ENCODE measurements around the gene NTM.

The NTM gene

DNA sequence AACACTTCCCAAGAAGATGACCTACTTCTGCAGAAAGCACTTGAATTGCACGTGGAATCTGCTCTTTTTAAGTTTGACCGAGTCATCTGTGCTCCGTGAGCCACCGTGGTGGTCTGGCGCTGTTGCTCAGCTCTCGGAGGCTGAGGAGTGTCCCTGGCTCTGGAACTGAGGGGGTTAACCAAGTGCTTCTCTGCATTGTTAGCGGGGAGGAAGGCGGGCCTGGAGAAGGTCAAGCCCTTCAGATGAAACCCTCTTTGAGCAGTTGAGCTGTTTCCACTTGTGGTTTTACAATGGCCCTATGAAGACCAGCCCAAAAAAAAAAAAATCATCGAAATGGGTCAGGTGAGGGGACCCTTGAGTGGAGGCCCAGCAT lies 286.4 kb downstream of the NTM start:
- no peak for DNase-seq

DNA sequence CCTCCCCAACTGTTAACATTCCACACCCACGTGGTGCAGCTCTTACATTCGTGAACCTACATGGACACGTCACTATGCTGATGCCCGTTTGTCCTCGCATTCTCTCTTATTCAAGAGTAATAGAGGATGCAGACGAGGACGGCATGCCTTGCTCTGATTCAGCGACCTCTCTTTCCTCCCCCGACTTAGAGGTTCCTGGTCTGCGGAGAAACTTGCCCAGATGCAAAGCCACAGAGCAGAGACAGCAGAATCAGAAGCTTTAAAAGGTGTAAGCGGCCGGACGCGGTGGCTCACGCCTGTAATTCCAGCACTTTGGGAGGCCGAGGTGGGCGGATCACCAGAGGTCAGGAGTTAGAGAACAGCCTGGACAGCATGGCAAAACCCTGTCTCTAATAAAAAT lies 288.0 kb downstream of the NTM start:
- no peak for DNase-seq

DNA sequence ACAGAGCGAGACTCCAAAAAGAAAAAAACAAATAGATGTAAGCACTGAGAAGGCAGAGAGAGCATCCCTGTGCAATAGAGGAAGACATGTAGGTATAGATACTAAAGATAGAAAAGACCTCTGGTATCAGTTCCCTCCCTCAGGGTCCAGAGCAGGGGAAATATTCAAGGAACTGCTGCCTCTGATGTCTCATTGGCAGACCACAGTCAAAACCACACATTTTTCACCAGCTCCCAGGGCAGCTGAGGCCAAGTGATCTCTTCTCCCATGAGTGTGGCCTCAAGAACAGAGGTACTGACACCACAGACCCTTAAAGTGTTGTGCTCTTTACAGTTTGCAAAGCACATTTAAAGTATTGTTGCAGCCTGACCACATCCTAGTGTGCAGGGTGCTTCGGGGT lies 288.5 kb downstream of the NTM start:
- no peak for DNase-seq

DNA sequence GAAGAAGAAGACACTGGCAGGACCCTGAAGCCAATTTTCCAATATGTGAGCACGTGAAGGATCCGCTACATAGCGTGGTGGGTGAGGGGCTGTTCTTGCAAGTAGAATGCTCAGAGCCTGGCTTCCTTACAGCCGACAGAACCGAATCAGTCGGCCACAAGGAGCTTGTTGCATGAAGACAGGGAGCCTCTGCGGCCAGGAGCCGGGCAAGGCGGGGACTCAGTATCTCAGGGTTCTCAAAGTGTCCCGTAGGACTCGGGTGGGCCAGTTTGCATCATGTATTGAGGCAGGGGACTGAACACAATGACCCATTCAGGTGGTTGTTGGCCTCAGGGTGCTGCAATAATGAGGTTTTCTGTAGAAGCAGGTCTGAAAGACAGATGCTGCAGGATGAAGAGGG lies 289.5 kb downstream of the NTM start:
- DNase-seq, result no peak

DNA sequence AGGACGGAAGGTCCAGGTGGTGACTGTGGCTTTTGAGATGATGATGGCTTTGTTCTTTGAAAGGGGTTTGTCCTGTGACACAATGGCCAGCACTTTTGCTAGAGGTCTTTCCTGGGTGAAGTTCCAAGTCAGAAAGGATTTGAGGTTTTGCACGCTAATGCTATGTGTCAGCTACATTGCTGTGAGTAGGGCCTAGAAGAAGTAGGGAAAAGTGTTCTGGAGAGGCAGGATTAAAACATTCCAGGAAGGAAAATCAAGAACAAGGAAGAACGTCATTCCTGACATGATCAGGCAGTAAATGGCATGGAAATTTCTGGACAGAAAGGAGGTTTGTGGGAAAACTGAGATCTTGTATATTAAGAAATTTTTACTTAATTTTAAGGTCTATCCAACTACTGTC lies 290.7 kb downstream of the NTM start:
- no peak for DNase-seq

DNA sequence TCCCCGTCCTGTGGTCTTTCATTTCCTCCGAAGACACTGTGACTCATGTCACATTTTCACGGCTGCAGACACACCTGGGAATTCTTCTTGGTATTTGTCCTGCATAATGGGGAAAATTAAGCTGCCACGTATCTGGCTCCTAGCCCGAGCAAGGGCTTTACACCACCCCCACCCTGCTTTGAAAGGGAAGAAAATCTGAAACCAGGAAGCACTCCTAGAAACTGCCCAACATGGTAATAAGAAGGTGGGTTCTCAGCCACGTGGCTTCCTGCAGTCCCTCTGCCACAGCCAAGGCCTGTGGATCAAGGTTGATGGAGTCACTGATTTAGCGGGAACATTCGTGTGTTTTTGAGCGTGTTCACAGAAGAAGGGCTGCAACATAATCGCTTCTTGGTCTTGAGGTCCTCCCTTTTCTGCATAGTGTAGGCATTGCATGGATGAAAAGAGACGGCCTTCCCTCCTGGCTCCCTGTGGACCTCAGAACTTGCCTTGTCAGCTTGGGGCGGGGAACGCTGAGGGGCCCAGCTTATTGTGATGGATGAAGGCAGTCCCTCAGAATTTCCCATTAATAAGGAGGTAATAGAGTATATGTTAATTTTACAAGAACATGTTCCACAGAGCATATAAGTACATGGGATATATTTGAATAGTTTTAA lies 292.0 kb downstream of the NTM start:
- no peak for DNase-seq

DNA sequence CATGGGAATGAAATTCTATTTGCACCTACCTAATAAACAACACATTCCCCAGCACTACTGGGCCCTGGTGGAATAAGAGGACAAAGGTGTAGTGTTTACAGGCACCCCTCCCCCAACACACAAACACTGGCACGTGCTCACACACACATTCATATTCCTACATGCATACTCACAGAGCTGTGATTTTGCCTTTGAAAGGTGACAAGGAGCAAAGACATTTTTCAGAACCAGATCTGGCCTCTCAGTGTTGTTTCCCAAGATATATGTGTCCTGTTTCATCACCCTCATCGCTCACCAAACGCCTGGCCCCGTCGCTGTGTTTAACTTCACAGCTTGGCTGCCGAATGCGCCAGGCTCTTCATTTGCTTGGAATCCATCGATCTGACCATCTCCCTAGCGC lies 292.6 kb downstream of the NTM start:
- no peak for DNase-seq

DNA sequence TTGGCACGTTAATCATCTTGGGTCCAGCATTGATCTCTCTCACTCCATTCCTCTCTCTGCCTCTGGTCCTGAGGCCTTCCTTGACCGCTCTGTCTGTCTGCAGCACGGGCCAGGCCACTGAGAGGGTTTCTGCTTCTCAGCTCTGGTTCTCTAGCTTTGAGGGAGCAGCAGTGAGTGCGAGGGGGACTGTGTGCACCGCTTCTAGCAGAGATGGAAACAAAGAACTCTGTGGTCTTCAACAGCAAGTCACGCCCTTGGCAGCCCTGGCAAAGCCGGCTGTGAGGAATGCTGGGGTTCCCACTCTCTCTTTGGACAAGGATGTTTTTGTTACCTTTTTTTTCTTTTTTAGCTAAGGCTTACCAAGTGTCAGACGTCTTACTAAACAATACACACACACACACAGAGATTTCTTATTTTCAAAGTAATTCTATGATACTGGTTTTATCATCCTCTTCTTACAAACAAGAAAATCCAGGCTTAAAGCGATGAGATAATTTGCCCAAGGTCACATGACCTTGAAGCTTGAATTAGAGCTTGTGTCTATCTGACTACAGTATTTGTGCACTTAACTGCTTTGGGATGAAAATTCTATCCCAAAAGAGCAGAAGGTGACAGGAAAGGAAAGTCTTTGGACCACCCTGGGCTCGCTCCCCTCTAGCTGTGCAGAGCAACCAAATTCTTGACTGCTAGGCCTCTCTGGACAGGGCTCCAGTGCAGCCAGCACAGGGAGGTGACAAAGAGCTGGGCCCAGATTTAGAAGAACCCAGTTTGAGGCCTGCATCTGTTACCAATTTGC lies 293.2 kb downstream of the NTM start:
- DNase-seq, result no peak

DNA sequence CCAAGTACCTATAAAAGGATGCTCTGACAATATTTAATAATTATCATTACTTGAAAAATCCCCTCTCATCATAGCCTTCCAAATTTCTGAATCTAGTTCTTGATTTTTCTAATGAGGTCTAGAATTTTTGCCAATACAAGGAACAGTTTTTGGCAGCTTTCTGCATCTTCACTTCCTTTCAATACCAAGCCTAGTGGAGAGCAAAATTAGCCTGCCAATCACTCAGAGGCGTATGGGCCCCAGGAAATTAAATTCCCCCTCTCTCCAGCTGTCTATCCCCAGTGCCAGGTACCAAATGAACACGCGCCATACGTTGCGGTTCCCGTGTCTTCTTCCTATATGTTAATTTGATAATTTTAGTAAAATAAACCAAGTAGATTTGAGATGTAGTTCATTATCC lies 293.9 kb downstream of the NTM start:
- no peak for DNase-seq

DNA sequence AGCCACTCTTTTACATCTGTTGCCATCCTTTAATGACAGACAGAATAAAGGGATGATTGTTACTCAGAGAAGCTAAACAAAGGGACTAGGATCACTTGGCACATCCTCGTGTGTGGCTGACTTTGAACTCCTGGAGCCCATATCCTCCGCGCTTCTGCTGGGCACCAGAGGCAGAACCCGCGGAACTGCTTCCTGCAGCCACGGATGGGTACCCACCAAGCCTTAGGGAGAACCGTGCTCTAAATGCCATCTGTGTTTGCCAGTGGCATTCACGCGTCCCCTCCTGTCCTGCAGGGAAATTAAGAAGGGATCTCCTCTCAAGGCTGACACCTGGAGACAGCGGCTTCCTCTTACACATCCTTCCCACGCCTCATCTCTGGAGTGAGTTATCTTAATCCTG lies 294.4 kb downstream of the NTM start:
- no peak for DNase-seq

DNA sequence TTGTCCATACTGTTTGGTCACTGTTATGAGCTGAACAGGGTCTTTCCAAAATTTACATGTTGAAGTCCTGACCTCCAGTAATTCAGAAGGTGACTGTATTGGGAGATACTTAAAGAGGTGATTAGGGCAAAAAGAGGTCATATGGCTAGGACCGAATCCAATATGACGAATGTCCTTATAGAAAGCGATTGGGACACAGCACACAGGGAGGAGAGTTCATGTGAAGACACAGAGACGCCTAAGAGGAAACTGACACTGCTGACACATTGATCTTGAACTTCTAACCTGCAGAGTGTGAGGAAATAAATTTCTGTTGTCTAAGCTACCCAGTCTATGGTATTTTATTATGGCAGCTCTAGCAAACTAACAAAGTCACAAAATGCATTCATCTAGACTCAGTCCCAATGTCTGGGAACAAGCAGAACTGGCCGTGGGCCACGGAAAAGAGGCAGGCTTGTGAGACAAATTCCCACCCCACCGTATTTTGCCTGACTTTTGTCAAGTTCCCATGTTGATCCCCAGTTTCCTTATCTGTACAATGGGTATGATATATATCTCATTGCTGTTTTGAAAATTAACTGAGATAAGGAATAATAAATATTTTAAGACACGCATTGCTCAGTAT lies 295.0 kb downstream of the NTM start:
- DNase-seq, result no peak

DNA sequence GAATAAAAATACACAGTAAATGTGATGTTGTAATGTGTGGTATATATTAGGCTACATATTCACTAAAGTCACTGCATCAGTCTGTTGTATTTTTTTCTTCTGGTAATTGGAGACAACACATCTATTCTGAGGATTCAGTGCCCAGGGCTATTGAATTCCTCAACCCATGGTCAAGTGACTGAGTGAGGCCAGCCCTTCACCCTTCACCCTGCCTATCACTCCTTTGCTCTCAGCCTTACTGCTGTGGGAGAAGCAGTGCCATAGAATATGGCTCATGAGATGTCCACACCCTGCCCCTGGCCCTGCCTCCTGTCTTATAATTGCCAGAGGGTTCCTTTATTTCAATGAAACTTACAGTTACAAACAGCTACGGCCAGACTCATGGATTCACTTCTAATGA lies 295.6 kb downstream of the NTM start:
- DNase-seq, result no peak

DNA sequence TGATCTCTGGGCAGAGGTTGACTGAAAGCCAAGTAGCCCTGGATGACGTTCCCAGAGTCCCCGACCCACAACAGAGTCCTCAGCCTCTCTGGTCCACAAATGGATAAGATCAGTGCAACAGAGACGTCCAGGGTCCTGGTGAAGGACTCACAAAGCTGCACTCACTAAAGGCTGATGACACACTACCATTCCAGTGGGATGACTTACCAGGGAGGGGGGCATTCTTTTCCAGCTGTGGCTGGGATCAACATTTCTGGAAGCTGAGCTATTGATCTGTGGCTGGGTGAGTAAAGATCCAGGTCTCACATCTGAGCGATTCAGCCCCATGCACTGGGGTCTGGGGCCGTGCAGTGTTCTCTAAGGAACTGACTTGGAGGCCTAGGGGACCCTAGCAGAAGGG lies 296.2 kb downstream of the NTM start:
- no peak for DNase-seq

DNA sequence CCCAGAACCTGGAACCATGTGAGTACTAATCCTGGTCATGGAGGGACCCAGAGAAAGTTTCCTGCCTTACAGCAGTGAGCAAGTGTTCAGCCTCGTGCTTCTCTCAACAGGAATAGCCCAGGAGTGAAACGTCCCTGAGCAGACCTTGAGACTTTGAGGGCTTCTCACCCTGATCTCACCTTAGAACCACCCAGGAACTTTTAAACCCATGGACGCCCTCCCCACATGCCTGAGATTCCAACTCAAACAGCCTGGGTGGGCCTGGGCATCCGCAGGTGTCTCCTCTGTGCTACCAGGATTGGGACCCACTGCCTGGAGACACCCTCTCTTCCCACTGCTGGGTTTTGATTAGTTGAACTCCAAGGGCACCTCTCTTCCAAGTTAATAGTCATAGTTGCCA lies 297.2 kb downstream of the NTM start:
- no peak for DNase-seq

DNA sequence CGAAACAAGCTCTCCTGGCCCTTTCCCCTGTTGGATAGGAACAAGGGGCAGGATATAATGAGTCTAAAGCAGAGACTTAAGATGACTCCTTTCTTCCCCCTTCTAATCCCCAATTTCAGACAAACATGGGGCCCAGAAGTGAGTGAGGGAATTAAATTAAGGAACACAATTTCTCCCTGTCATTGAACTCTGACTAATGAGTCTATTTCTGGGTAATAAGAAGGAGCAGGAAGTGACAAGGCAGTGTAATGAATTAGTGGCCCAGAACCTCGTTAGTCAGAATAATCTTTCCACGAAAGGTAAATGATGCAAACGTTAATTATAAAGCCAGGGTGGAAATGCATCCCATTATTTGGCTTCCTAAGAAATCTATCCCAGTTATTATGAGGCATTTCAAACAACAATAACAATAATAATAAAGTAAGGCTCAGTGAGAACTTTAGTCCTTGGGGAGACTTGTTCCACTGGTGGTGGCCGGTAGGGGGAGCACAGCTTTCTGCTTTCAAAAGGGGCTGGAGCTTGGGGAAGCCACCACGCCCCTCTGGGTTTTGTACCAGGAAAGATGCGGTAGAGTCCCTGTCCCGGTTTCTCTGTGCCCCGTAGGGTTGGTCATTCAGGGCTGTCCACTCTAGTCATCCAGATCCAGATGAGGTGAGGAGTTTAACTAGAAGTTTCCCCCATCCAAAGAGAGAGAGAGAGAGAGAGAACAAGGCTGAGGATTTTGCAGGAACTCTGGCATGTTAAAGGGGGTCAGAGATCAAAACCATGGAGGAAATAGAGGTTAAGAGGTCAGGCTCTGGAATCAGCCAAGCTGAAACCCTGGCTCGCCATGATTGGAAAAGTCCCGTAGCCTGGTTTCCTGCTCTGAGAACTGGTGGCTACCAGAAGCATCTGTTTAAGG lies 298.3 kb downstream of the NTM start:
- peak; percentile 35 for DNase-seq

DNA sequence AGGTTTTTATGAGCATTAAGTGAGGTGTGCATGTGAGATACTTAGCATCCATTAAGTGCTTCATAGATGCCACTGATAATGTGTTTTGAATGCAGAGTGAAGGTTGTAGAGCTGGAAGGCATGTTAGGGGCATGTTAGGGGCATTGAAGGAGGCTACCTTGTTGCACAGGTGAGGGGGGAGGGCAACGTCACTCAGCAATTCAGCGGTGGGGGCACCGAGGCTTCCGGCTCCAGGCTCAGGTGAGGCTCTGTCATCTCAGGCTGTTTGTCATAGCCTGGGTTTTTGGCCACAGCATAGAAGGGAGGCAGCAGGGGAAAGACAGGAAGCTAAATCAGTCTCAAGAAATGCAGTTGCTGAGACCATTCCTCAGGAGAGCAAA lies 299.0 kb downstream of the NTM start:
- no peak for DNase-seq

DNA sequence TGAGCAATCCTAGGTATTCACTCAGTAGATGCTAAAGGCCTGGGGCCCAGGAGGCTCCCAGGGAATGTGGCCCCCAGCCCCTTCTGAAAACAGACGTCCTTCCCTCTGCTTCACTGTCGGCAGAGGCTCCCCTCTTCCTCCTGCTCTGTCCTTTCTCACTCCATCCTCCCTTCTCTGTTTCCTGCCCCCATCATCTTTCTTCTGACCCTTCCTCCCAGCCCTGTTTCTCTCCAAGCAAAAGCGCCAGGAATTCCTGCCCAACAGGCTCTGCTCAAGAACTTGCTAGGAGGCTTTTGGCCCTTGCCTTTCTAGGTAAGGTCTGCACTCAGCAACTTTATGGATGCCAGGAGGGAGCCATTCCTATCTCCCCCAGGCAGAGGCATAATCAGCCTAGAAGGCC lies 300.5 kb downstream of the NTM start:
- DNase-seq, result no peak

DNA sequence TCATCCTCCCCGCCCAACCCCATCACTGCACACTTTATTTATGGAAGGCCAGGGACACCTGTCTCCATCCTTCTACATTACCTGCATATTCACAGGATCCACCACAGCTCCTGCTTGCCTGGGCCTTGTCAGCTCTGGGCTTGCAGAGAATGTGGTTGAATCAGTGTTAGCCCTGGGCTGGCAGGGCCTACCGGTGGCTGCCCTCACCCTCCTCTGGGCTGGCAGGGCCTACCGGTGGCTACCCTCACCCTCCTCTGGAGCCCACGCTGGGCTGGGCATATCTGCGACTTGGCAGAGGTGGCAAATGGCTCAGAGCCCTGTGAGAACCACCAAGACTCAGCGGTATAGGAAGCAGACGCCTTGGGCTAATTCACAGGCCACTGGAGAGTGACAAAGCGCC lies 300.9 kb downstream of the NTM start:
- DNase-seq, result no peak

DNA sequence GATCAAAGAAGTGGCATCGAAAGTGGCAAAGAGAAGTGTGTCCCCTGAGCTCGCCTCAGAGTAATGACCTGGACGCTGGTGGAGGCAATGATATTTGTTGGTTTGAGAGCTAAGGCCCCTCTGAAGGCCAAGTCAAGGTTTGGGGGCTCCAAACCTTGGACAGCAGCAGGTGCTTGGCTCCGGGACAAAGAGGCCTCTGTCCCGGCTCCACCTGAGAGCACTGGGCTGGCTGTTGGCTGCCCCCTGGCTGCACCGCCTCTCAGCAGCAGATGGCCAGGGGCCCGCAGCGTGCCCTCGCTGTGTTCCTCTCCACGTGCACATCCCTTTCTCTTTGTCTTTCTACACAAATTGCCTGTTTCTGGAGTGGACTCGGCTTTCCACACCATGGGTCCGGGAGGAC lies 301.3 kb downstream of the NTM start:
- no peak for DNase-seq

DNA sequence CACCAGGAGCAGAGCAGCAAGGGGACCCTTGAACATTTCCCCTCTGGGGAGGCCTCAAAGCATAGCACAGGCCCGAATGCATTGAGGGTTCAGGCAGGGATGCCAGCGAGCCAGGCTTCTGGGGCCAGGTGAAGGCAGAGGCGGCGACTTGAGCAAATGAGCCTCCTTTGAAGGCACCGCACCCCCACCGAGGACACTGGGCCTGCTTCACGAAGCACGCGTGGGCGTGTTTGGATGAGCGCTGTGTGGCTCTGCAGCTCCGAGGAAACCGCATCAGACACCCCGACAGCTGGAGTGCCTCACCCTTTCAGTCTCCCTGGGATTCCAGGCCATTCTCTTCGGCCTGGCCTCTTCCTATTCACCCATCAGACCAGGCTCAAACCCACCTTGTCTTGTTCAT lies 301.8 kb downstream of the NTM start:
- no peak for DNase-seq

DNA sequence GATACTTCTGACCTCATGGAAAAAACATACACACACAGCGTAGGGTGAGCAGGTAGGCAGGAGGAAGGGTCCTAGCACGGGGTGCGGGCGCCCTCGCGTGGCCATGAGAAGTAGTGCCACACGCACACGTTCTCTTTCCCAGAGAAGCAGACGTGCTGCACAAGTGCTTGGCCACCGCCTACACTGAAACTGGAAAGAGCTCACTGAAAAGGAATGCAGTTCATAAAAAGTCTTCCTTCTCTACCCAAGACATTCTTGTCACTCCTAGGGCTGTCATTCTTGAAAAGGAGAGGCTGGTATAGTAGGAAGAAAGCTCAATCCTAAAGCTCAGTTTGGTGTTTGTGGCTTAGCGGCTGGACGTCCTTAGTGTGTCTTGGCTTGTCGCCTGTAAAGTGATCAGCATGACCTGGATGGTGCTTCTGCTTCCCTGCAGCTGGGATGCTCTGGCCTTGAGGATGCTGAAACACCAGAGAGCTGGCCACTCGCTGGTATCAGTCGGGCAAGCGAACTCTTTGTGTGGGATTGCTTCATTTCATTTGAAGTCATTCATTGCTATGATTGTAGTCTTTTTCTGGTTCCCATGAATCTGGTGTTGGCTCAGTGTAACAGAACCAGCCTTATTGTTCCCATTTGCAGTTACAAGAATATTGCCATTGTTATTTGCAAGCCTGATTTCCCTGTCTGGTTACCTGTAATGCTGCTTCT lies 303.8 kb downstream of the NTM start:
- DNase-seq, result peak; percentile 25

DNA sequence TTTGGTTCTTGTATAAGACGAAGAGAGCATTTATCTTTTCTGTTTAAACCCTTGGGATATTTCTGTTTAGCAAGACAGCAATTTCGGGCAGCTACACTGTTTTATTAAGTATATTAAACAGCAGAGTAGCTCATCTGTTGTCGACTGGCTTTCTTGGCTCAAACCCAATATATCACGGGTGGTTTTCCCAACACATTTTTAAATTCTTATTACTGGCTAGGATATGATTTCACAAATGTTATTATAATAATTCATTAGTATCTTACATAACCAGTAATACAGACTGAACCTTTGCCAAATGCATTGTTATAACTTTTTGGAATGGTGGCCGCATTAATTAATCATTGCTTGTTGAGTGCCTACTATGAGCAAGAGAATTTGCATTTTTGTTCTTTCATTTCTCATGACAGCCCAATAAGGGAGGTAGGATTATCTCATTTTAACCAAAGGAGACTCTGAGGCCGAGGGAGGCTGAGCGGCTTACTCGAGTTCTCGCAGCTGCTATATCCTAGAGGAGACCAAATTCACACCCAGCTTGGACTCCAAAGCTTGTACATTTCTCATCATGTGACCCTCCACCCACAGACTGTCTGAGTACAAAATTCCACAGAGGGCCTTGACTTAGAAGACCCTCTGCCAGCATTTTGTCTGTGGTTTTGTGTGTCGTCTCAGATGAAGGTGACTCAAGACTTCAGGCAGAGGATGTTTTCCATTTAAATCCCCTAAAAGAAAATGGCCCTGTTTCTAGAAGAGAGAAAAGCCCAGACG lies 304.9 kb downstream of the NTM start:
- DNase-seq, result no peak

Measured in stimulated activated CD4-positive, alpha-beta T cell treated with anti-CD3 and anti-CD28 coated beads, Interleukin-4, amount 100 ng/mL, for 24 hours (primary cell).